Gastroesophageal sphincter (tissue), 4 donors: ENCODE data around the gene HECTD1. TPM values are rescaled to one million over a fixed set of nuclear protein-coding genes. Genes with fewer than 3 reads are reported as not detected.
"Not testable (repeated sequence)": the region's sequence is repeated elsewhere in the genome, so short reads cannot be mapped to it uniquely, and the experiment has no call there.

Experiments
- ATAC-seq: fragments of 150-250 bp; one replicate; pipeline ENCODE4 v1.9.1; 2016; ENCODE audit warnings: mild to moderate bottlenecking, moderate library complexity
- H3K27ac ChIP-seq, 4 donors: fragments of 200-600 bp; sonication (generic) in 3 of 4; 1 replicate in 3 of 4; 2 replicates in 1 of 4; pipeline ENCODE4 v1.5.1; 2016 to 2019
- H3K27me3 ChIP-seq: fragments of 200-600 bp; sonication (generic); one replicate; pipeline ENCODE4 v1.5.1; 2019
- H3K36me3 ChIP-seq, 2 donors: fragments of 200-600 bp; sonication (generic); one replicate each; pipeline ENCODE4 v1.5.1; 2019; ENCODE audit warnings: control low read depth in 1 of 2
- H3K4me1 ChIP-seq, 3 donors: fragments of 200-600 bp; sonication (generic); 1 replicate in 2 of 3; 2 replicates in 1 of 3; pipeline ENCODE4 v1.5.1; 2016 to 2019; ENCODE audit warnings: control low read depth in 2 of 3
- H3K4me3 ChIP-seq, 2 donors: fragments of 200-600 bp; sonication (generic); one replicate each; pipeline ENCODE4 v1.5.1; 2019; ENCODE audit warnings: mild to moderate bottlenecking in 1 of 2, moderate library complexity in 1 of 2
- H3K9me3 ChIP-seq, 3 donors: fragments of 200-600 bp; sonication (generic); one replicate each; pipeline ENCODE4 v1.5.1; 2017 to 2019; ENCODE audit warnings: control low read depth in 2 of 3
- EP300 ChIP-seq: sonication (generic); formaldehyde crosslinking; IDR thresholded peaks from one replicate; pipeline ENCODE4 v1.6.1; 2017; ENCODE audit warnings: antibody characterized with exemption, mild to moderate bottlenecking
- POLR2A ChIP-seq, 2 donors: fragments of 450-650 bp; IDR thresholded peaks; one replicate each; pipeline ENCODE4 v1.6.1; 2017; ENCODE audit warnings: antibody characterized with exemption in 2 of 2, mild to moderate bottlenecking in 2 of 2, moderate library complexity in 1 of 2
- POLR2AphosphoS5 ChIP-seq: sonication (generic); formaldehyde crosslinking; IDR thresholded peaks from one replicate; pipeline ENCODE4 v1.6.1; 2017; ENCODE audit warnings: antibody characterized with exemption
- WGBS, 2 donors: methylation state at CpG; one replicate each; pipeline ENCODE4 v1.1.5; 2018; ENCODE audit warnings: low coverage in 1 of 2; 5-methylcytosine and 5-hydroxymethylcytosine counted together
- total RNA-seq, 4 donors: library from RNA; depleted of rRNA; stranded (reverse); fragments of >200 nt; gene quantifications; one replicate each; pipeline ENCODE4 v1.1.0, GENCODE V29; 2016
- TF ChIP-seq, protein P1 (sequence below), 4 experiments: fragments of 200-600 bp in 2 of 4; fragments of 450-650 bp in 2 of 4; sonication (generic) in 1 of 4; IDR thresholded peaks; one replicate each; pipeline ENCODE4 v1.5.1; 2017 to 2019; ENCODE audit warnings: antibody characterized with exemption in 4 of 4, mild to moderate bottlenecking in 2 of 4, moderate library complexity in 2 of 4

Gene HECTD1
- total RNA-seq, 4 donors from 2014 or later, result 185 to 287 (median 208) TPM

DNA sequence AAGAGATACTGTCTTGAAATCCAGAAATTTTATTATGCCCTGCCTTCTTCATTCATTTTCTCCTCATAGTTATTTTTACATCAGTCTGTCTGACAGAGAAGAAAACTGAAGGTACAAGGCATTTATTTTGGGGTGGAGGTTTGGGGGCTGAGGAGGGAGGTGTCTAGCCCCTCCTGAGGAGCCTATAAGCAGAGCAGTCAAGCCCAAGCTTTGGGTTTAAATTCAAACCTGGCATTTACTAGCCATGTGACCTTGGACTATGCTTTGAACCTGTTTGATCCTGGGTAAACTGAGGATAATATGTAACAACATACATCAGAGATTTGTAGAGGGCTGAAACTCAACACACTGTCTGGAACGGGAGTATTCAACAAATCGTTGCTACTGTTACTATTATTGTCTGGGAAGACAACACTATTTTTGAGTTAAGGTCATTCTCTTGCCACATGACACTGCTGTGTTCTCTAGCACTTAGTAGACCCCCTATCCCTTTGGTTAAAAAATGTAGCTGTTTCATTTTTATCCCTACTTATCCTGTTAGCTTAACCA lies 115.4 kb downstream of the HECTD1 start:
- H3K27ac ChIP-seq, result peak overlapping the region in 1 of 4 donors; percentile 79
- H3K36me3 ChIP-seq, result peaks cover 0 to 10% of the 10 kb centered on the region in 2 donors
- 77 to 84% methylated on average over 2 of the region's 2 CpGs for WGBS, 2 donors
- ATAC-seq, result no peak
- H3K27me3 ChIP-seq, result no peaks in the 10 kb centered on the region
- TF ChIP-seq EP300, result no peak
- H3K4me1 ChIP-seq, result peaks cover 0 to 22% (median 8%) of the 10 kb centered on the region in 3 donors
- H3K4me3 ChIP-seq, result no peak overlapping the region
- no peaks in the 10 kb centered on the region for H3K9me3 ChIP-seq

DNA sequence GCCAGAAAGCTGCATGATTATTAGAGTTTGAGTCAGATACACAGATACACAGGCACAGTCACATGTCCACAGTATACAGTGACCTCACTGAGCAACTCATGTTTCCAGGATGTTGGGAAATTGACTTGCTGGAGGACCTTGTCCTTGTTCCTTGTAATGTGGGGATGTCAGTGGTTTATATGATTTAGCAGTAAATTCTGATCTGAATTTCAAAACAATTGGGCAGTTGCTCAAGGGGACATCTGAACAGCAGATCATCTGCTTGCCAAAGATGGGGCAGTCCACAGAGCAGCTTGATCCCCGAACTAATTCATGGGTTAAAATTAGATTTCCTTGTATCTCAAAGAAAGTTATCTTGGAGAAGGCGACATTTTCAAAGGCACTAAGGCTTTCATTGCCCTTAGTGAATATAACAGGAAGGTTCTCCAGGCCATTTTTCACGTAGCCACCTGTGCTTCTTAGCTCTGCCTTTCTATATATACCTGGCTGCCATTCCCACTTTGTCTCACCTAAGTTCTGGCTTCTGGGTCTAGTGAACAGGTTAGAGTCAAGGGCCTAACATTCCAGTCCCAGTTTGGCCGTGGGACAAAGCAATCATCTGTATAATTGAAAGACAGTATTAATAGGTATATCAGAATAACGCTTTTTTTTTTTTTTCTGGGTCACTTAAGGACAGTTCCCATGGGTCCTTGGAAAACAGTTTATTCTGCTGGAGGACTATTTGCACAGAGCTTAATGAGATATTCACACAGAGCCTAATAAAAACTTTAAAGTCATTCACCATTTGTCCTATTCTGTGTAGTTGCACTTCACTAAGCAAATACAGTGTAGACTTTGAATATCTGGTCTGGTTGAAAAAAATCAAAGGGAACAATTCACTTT lies 116.5 kb downstream of the HECTD1 start:
- Histone ChIP-seq H3K4me1 (peaks cover 0 to 22% (median 8%) of the 10 kb centered on the region in 3 donors), H3K27me3 (no peaks in the 10 kb centered on the region), H3K4me3 (no peak overlapping the region), H3K36me3 (no peaks in the 10 kb centered on the region), H3K9me3 (no peaks in the 10 kb centered on the region), H3K27ac (peak overlapping the region; percentile 19 to 79 (median 76))
- TF ChIP-seq POLR2A (IDR thresholded peaks at IDR 0.05), result no peak
- TF ChIP-seq POLR2AphosphoS5, result peak; percentile 83
- peak; percentile 97 for ATAC-seq
- WGBS, 2 donors, result 57 to 73% methylated on average over 2 to 5 of the region's 5 CpGs

DNA sequence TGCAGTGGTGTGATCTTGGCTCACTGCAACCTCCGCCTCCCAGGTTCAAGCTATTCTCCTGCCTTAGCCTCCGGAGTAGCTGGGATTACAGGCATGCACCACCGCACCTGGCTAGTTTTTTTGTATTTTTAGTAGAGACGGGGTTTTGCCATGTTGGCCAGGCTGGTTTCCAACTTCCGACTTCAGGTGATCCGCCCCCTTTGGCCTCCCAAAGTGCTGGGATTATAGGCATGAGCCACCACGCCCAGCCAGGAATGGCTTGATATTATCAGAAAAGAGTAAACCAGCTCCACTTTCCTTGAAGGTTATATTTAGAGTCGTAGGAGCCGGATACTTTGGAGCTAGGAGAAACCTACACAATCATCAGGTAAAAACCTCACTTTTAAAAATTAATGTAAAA lies 121.1 kb downstream of the HECTD1 start:
- not testable (repeated sequence) for ATAC-seq, H3K9me3 ChIP-seq, H3K36me3 ChIP-seq, H3K27me3 ChIP-seq, H3K27ac ChIP-seq, H3K4me3 ChIP-seq
- WGBS, 2 donors, result 100% methylated on average over 3 of the region's 9 CpGs; no CpG with 5 or more reads in 1 of the 2 donors
- peaks cover 0 to 32% (median 8%) of the 10 kb centered on the region in 3 donors for H3K4me1 ChIP-seq

DNA sequence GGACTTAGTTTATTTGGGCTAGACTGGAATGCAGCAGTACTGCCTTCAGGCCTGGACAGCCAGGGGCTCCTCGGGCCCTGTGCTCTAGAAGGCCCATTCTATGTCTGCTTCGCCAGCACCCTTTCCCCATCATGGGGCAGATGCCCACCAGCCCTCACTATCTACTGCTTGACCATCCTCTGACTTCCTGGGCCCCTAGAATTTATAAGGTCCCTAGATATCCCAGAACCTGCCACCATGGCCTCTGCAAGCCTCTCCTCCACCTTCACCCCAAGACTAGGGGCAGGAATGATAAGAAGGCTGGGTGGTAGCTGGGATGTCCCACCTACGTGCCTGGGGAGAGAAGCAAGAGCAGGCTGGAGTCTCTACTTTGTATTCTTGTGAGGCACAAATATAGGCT lies 122.6 kb downstream of the HECTD1 start:
- H3K9me3 ChIP-seq, result no peaks in the 10 kb centered on the region
- TF ChIP-seq, protein P1, sequence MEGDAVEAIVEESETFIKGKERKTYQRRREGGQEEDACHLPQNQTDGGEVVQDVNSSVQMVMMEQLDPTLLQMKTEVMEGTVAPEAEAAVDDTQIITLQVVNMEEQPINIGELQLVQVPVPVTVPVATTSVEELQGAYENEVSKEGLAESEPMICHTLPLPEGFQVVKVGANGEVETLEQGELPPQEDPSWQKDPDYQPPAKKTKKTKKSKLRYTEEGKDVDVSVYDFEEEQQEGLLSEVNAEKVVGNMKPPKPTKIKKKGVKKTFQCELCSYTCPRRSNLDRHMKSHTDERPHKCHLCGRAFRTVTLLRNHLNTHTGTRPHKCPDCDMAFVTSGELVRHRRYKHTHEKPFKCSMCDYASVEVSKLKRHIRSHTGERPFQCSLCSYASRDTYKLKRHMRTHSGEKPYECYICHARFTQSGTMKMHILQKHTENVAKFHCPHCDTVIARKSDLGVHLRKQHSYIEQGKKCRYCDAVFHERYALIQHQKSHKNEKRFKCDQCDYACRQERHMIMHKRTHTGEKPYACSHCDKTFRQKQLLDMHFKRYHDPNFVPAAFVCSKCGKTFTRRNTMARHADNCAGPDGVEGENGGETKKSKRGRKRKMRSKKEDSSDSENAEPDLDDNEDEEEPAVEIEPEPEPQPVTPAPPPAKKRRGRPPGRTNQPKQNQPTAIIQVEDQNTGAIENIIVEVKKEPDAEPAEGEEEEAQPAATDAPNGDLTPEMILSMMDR (IDR thresholded peaks at IDR 0.05), result no peak
- H3K36me3 ChIP-seq, result peaks cover 0 to 17% of the 10 kb centered on the region in 2 donors
- H3K4me1 ChIP-seq, result peaks cover 0 to 26% (median 0%) of the 10 kb centered on the region in 3 donors
- ATAC-seq, result no peak
- H3K4me3 ChIP-seq, result no peak overlapping the region
- no peaks in the 10 kb centered on the region for H3K27me3 ChIP-seq
- 83 to 93% methylated on average over 1 to 2 of the region's 3 CpGs for WGBS, 2 donors
- peak overlapping the region in 1 of 4 donors; percentile 56 for H3K27ac ChIP-seq

DNA sequence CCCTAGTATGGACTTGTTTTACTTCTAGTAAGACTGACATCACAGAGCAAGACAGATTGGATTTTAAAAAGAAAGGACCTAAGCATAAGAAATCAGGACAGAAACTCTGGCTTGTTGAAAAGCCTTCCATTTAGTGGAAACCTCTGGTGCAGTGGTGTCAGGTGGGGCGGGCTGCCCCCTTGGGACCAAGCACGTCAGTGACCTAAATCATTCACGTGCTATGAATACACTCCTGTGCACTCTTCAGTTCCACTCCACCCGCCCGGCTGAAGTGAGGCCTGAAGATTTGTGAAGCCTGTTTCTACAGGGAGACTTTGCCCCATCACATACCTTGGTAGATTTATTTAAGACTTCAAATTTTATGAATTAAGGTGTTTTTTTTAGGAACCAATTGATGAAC lies 123.2 kb downstream of the HECTD1 start:
- peak; percentile 54 for ATAC-seq
- Histone ChIP-seq H3K4me1 (peaks cover 0 to 31% (median 0%) of the 10 kb centered on the region in 3 donors), H3K27me3 (no peaks in the 10 kb centered on the region), H3K4me3 (no peak overlapping the region), H3K36me3 (peaks cover 0 to 17% of the 10 kb centered on the region in 2 donors), H3K9me3 (no peaks in the 10 kb centered on the region), H3K27ac (peak overlapping the region; percentile 21 to 74 (median 60))
- TF ChIP-seq POLR2A (IDR thresholded peaks at IDR 0.05) (no peak), EP300 (no peak), POLR2AphosphoS5 (no peak)
- TF ChIP-seq, protein P1 (IDR thresholded peaks at IDR 0.05), result peak in 1 of 4 experiments; percentile 36
- WGBS, 2 donors, result 33 to 57% methylated on average over 5 of the region's 5 CpGs

DNA sequence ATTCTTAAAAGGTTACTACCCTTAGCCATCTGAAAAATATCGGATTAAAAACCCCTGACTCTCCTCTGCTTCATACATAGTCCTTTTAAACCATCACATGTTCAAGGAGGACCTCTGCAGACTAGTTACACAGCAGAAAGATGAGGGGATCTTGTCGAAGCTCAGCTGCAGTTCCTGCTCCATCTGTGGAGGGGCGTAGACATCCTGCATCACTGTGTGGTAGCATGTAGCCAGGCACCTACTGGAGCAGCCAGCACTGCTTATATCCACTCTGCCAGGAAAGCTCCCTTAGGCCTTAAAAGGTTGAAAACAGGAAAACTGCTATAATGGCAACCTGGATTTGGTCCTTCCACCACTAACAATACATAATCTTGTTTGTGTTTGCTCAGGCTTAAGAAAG lies 123.8 kb downstream of the HECTD1 start:
- Histone ChIP-seq H3K9me3 (no peaks in the 10 kb centered on the region), H3K4me3 (no peak overlapping the region), H3K4me1 (peaks cover 0 to 37% (median 0%) of the 10 kb centered on the region in 3 donors), H3K27me3 (no peaks in the 10 kb centered on the region), H3K36me3 (peaks cover 0 to 17% of the 10 kb centered on the region in 2 donors), H3K27ac (peak overlapping the region; percentile 21 to 74 (median 60))
- TF ChIP-seq, protein P1 (IDR thresholded peaks at IDR 0.05), result no peak
- TF ChIP-seq POLR2A (IDR thresholded peaks at IDR 0.05) (no peak), EP300 (no peak), POLR2AphosphoS5 (no peak)
- no peak for ATAC-seq
- 31 to 52% methylated on average over 2 of the region's 3 CpGs for WGBS, 2 donors
